Measurements from ENCODE around the gene NLRC3. TPM values are rescaled to one million over a fixed set of nuclear protein-coding genes. Genes with fewer than 3 reads are reported as not detected.

The NLRC3 gene
- total RNA-seq, 1 experiment from 2014 or later = 0.15 TPM

DNA sequence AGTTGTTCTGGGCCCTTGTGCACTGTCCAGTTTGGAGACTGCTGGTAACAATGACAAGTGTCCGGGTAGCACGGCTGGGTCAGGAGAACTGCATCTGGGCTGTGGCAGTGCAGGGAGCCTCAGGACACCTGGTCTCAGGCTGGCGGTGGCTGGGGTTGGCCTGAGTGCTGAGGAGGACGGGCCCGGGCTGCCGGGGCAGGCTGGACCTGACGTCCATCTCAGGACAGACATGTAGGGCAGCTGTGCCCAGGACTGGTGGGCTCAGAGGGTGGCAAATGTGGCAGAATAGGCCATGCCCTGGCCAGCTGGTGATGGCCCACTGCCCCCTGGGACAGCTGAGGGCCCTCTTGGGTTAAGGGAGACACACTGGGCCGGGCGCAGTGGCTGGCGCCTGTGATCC lies 4.2 kb upstream of the NLRC3 start:
- H2AFZ ChIP-seq (ENCODE audit: low read depth, low read length, poor library complexity, severe bottlenecking) = no peak overlapping the region
- H3K79me2 ChIP-seq (ENCODE audit: insufficient read depth, low read length) = no peaks in the 10 kb centered on the region
- no peaks in the 10 kb centered on the region for H3K9me3 ChIP-seq (ENCODE audit: control insufficient read depth in 1 of 2, insufficient read depth in 1 of 2, low read depth in 1 of 2, low read length in 2 of 2)
- H3K27ac ChIP-seq (ENCODE audit: low read depth, low read length) = no peak overlapping the region; the same call in 1 of the 2 replicates
- H3K27me3 ChIP-seq (ENCODE audit: insufficient read depth, low read length) = no peaks in the 10 kb centered on the region
- ATAC-seq (no peak), DNase-seq (ENCODE audit: low read depth, low spot score) (no peak)
- H3K36me3 ChIP-seq (ENCODE audit: control insufficient read depth in 1 of 2, insufficient read depth in 2 of 2, low read length in 2 of 2) = no peaks in the 10 kb centered on the region; a peak in 1 of 4 replicates
- CTCF ChIA-PET = no interaction called here
- peaks cover 6 to 9% of the 10 kb centered on the region in 2 experiments for H3K4me1 ChIP-seq (ENCODE audit: control insufficient read depth in 1 of 2, insufficient read depth in 2 of 2, low read length in 2 of 2)
- POLR2A ChIA-PET = no interaction called here
- no TSS peak for BruUV-seq (replicated peaks)
- H3K9me2 ChIP-seq (ENCODE audit: insufficient read depth) = no peaks in the 10 kb centered on the region
- no peak overlapping the region for H3K4me3 ChIP-seq (replicated peaks in 1 of 2; ENCODE audit: low read depth in 1 of 2, low read length in 2 of 2)
- no peak for TF ChIP-seq EZH2 (IDR thresholded peaks at IDR 0.05)
- TF ChIP-seq, protein P1, sequence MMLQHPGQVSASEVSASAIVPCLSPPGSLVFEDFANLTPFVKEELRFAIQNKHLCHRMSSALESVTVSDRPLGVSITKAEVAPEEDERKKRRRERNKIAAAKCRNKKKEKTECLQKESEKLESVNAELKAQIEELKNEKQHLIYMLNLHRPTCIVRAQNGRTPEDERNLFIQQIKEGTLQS (IDR thresholded peaks at IDR 0.05) = no peak
- no peak for TF ChIP-seq EZH2phosphoT487 (IDR thresholded peaks at IDR 0.05; ENCODE audit: borderline replicate concordance)
- TF ChIP-seq, protein P2, sequence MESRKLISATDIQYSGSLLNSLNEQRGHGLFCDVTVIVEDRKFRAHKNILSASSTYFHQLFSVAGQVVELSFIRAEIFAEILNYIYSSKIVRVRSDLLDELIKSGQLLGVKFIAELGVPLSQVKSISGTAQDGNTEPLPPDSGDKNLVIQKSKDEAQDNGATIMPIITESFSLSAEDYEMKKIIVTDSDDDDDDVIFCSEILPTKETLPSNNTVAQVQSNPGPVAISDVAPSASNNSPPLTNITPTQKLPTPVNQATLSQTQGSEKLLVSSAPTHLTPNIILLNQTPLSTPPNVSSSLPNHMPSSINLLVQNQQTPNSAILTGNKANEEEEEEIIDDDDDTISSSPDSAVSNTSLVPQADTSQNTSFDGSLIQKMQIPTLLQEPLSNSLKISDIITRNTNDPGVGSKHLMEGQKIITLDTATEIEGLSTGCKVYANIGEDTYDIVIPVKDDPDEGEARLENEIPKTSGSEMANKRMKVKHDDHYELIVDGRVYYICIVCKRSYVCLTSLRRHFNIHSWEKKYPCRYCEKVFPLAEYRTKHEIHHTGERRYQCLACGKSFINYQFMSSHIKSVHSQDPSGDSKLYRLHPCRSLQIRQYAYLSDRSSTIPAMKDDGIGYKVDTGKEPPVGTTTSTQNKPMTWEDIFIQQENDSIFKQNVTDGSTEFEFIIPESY (IDR thresholded peaks at IDR 0.05; ENCODE audit: extremely low read depth, insufficient replicate concordance, low read length) = no peak
- TF ChIP-seq, protein P3, sequence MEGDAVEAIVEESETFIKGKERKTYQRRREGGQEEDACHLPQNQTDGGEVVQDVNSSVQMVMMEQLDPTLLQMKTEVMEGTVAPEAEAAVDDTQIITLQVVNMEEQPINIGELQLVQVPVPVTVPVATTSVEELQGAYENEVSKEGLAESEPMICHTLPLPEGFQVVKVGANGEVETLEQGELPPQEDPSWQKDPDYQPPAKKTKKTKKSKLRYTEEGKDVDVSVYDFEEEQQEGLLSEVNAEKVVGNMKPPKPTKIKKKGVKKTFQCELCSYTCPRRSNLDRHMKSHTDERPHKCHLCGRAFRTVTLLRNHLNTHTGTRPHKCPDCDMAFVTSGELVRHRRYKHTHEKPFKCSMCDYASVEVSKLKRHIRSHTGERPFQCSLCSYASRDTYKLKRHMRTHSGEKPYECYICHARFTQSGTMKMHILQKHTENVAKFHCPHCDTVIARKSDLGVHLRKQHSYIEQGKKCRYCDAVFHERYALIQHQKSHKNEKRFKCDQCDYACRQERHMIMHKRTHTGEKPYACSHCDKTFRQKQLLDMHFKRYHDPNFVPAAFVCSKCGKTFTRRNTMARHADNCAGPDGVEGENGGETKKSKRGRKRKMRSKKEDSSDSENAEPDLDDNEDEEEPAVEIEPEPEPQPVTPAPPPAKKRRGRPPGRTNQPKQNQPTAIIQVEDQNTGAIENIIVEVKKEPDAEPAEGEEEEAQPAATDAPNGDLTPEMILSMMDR (IDR thresholded peaks at IDR 0.05 in 2 of 3, conservative IDR thresholded peaks at IDR 0.05 in 1 of 3; ENCODE audit: borderline replicate concordance in 1 of 3, insufficient read depth in 1 of 3, low read depth in 2 of 3, low read length in 2 of 3) = no peak
- TF ChIP-seq ELF1 (IDR thresholded peaks at IDR 0.05; ENCODE audit: borderline replicate concordance, low read depth) = no peak
- no peak for TF ChIP-seq YY1 (IDR thresholded peaks at IDR 0.05; ENCODE audit: extremely low read depth, insufficient replicate concordance, low read depth, low read length)
- no peak for TF ChIP-seq FOSL1 (IDR thresholded peaks at IDR 0.05; ENCODE audit: low read depth)
- TF ChIP-seq, protein P4, sequence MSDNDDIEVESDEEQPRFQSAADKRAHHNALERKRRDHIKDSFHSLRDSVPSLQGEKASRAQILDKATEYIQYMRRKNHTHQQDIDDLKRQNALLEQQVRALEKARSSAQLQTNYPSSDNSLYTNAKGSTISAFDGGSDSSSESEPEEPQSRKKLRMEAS (IDR thresholded peaks at IDR 0.05) = no peak
- no peak for TF ChIP-seq JUND (IDR thresholded peaks at IDR 0.05)
- no peak overlapping the region for H3K9ac ChIP-seq (ENCODE audit: low read length)
- intact Hi-C loops (cut with micrococcal nuclease) = no loop called here
- H3K4me2 ChIP-seq (ENCODE audit: low read length) = no peak overlapping the region
- RAD21 ChIA-PET (ENCODE audit: low non-redundant PET in 1 of 2, low total read pairs in 2 of 2, uncharacterized antibody in 2 of 2, unreplicated experiment in 2 of 2) = no interaction called here
- no peaks in the 10 kb centered on the region for H4K20me1 ChIP-seq (ENCODE audit: insufficient read depth)
